ENCODE results near the gene SDHAF1. TPM values are rescaled to one million over a fixed set of nuclear protein-coding genes. Genes with fewer than 3 reads are reported as not detected.
"Not testable (repeated sequence)": the region's sequence is repeated elsewhere in the genome, so short reads cannot be mapped to it uniquely, and the experiment has no call there.

SDHAF1 gene, protein sequence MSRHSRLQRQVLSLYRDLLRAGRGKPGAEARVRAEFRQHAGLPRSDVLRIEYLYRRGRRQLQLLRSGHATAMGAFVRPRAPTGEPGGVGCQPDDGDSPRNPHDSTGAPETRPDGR
- 10 to 100 TPM; 10.6 to 17.5 (median 11.4) TPM for polyA plus RNA-seq (ENCODE audit: insufficient read length in 4 of 4)

DNA sequence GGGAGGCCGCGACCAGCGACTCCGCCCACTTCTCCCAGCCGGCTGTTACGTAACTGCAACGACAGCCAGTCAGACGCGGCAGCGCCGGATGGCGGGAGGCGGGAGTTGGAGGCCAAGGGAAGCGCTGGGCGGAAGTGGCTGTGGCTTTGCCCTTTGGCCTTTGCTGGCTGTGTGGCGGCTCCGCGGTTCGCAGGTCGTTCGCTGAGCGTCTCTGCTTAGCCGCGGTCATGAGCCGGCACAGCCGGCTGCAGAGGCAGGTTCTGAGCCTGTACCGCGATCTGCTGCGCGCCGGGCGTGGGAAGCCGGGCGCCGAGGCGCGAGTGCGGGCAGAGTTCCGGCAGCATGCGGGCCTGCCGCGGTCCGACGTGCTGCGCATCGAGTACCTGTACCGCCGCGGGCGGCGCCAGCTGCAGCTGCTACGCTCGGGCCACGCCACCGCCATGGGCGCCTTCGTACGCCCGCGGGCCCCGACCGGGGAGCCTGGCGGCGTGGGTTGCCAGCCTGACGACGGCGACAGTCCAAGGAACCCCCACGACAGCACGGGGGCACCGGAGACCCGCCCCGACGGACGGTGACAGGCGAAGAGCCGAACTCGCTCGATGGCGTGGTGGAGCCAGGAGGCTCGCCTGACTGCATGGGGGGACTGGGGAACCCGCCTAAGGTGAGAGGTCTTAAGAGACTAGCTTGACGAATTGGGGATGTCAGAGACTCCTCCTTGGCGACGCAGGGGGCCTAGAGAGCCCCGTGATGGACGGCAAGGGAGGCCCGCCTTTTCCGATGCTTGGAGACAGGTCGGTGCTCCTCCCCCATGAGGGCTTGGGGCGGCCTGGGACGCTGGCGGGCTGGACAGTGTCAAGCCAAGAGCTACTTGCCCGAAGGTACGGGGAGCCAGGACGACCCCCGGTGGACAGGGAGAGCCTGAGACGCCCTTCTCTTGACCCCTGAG lies at the start of gene SDHAF1:
TSS of gene SDHAF1 (plus strand) at position 141 of the 946 bp plus-strand sequence. CDS start at position 228, 87 bp downstream.
- peak; percentile 77 to 88 (median 86) for DNase-seq (ENCODE audit: low read depth in 4 of 4, low spot score in 3 of 4)

DNA sequence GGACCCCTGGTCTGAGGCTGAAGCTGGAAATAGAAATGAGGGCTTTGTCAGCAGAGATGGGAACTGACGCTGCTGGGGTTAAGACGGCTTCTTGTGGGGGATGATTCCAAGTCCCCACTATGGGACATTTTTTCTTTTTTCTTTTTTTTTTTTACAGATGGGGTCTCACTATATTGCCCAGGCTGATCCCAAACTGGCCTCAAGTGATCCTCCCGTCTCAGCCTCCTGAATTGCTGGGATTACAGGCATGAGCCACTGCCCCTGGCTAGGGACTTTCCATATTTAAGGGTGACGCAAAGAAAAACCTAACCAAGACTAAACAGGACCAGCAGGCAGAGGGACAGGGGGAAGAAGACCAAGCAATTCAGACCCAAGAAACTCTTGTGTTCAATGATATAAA lies 48.8 kb upstream of the SDHAF1 start:
- DNase-seq (ENCODE audit: low read depth in 4 of 4, low spot score in 3 of 4), result no peak

DNA sequence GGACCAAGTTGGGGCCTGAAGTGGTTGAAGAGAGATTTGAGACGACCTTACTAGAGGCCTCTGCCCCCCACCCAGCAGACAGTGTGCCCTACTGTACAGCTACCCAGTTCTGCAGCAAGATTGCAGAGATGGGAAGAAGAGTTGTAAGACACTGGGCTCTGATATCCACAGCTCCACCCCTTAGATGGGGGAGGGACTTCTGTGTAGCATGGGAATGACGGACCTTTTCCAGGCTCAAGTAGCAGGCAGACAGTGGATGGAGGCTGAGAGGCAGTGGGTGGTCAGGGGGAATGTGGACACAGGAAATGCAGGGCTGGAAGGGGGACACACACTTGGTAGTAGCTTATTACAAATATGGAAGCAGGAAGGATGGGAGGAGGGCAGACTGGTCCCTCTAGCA lies 45.9 kb upstream of the SDHAF1 start:
- no peak for DNase-seq (ENCODE audit: low read depth in 4 of 4, low spot score in 3 of 4)

DNA sequence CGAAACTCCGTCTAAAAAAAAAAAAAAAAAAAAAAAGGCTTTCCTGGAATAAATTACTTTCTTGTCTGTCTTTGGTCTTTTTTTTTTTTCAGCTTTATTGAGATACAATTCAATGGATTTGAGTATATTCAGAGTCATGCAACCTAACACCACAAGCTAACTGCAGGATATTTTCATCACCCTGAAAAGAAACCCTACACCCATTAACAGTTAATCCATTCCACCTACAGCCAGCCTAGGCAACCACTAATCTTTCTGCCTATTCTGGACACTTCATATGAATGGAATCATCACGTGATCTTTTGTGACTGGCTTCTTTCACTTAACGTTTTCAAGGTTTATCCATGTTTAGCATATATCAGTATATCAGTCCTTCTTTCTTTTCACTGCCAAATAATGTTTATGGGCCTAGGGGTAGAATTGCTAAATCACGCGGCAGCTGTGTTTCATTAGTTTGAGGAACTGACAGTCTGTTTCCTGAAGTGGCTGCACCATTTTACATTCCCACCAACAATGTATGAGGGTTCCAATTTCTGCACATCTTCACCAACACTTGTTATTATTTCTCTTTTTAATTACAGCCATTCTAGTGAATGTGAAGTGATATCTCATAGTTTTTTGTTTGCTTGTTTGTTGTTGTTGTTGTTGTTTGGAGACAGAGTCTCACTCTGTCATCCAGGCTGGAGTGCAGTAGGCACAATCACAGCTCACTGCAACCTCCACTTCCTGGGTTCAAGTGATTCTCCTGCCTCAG lies 38.9 kb upstream of the SDHAF1 start:
- no peak for DNase-seq (ENCODE audit: low read depth in 4 of 4, low spot score in 3 of 4)

DNA sequence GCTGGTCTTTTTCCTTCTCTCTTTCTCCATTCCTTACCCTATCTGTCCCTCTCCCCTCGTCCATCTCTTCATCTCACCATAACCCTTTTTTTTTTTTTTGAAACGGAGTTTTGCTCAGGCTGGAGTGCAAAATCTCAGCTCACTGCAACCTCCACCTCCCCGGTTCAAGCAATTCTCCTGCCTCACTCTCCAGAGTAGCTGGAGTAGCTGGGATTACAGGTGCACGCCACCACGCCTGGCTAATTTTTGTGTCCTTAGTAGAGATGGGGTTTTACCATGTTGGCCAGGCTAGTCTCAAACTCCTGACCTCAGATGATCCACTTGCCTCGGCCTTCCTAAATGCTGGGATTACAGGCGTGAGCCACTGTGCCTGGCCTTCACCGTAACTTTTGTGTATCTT lies 37.6 kb upstream of the SDHAF1 start:
- not testable (repeated sequence) for DNase-seq (ENCODE audit: low read depth in 4 of 4, low spot score in 3 of 4)

DNA sequence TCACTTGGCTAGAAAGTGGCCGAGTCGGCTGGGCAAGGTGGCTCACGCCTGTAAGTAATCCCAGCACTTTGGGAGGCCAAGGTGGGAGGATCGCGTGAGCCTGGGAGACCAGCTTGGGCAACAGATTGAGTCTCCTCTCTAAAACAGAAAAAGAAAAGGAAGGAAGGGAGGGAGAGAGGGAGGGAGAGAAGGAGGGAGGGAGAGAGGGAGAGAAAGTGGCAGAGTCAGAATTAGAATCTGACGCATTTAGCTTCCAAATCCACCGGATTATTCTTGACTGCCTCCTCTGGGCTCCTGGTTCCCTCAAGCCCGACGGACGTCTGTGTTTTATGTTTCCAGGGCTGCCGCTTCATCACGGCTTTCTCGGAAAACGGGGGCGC lies 36.3 kb upstream of the SDHAF1 start:
- DNase-seq (ENCODE audit: low read depth in 4 of 4, low spot score in 3 of 4), result no peak

DNA sequence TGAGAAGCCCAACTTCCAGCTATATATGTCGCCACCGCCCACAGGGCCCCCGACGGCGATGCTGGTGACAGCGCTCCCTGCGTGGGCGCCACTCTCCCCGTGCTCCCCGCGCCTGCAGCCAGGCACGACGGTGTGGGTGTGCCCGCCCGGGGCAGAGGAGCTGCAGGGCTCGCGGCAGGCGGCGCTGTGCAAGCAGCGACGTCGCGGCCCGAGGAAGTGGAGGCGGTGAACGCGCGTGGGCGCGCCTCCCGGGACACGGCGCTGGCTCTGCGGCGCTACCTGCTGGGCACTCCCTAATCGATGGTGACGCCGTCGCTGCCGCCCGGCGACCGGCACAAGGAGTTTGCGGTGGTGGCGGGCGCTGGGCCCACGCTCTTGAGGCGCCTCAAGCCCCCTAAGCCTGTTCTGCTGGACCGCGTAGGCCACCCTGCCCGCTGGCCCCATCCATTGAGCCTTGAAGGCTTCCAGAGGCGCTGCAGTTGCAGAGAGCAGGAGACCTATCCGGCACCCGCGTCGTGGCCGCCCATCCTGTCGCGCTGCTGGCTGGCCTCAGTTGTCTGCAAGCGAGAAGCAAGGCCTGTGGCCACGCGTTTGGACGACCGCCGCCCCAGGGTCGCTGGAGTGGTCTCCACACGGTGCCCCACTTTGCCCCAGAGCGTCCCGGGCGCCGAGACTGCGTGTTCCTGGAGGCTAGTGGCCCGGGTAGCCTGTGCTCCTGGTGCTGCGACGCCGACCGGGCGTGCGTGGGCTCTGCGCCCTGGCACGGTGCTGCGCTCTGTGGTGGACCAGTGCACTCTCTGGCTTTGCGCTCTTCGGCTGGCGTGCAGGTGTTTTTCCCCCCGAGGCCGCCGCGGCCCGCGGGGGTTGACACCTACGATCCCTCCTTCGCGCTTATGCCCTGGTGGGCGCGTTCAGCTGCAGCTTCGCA lies 35.7 kb upstream of the SDHAF1 start:
- no peak for DNase-seq (ENCODE audit: low read depth in 4 of 4, low spot score in 3 of 4)

DNA sequence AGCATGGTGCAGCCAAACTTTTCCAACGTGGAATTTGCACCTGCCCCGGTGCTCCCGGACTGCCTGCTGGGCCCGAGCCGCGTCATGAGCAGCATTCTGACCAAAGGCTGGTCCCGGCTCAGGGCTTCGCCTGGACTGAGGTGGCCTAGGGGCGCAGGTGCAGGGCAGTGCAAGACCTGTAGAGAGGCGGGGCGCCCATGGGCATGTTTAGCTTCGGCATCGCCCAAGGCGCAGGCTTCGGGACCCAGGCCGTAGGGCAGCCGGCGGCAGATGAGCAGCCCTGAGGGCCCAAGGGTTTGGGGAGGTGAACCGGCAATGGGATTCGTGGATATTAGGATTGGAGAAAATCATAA lies 35.0 kb upstream of the SDHAF1 start:
- DNase-seq (ENCODE audit: low read depth in 4 of 4, low spot score in 3 of 4), result no peak

DNA sequence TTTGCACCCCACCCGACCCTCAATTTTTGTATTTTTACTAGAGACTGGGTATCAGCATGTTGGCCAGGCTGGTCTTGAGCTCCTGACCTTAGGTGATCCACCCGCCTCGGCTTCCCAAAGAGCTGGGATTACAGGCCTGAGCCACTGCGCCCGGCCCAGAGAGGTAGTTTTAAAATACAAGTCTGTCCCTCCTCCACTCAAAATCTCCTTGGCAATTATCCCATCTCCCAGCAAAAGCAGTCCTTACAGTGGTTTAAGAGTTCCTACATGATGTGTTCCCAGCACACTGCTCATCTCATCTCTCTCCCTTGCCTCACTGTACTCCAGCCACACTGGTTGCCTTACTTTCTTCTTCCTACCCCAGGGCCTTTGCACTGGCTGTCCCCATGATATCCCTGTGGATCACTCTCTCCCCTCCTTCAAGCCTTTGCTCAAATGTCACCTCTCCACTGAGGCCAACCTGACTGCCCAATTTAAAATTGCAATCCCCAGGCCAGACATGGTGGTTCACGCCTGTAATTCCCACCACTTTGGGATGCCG lies 34.5 kb upstream of the SDHAF1 start:
- DNase-seq (ENCODE audit: low read depth in 4 of 4, low spot score in 3 of 4), result no peak

DNA sequence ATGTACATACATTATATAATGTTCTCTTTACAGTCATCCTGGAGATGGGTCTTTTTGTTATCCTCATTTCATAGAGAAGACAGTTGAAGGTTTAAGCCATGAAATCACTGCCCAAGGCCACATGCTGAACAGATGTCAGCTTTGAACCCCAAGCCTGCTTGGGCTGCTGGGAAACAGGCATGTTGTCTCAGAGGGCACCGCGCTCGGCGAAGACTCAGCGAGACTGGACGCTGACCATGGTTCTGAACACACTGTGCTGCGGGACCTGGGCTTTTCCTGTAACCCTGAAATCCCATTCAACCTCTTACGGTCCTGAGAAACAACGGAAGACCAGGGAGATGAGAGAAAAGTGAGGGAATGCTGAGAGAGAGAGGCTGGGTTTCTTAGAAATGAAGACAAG lies 31.5 kb upstream of the SDHAF1 start:
- DNase-seq (ENCODE audit: low read depth in 4 of 4, low spot score in 3 of 4), result peak; percentile 29 to 65 (median 54)

DNA sequence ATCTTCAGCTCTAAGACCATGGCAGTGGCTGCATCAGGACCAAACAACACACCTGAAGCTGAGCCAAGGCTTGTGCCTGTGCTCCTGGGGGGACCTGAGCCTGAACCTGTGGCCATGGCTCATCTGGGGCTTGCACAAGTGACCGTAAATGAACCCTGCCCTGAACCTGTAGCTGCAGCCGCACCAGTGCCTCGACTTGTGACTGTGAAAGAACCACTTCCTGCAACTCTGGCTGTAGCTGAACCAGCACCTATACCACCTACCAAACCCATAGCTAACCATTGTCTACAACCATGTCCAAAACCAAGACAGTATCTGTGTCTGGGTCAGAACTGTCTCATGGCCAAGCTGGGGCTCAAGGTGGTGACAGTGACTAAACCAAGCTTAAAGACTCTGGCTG lies 28.2 kb upstream of the SDHAF1 start:
- no peak for DNase-seq (ENCODE audit: low read depth in 4 of 4, low spot score in 3 of 4)

DNA sequence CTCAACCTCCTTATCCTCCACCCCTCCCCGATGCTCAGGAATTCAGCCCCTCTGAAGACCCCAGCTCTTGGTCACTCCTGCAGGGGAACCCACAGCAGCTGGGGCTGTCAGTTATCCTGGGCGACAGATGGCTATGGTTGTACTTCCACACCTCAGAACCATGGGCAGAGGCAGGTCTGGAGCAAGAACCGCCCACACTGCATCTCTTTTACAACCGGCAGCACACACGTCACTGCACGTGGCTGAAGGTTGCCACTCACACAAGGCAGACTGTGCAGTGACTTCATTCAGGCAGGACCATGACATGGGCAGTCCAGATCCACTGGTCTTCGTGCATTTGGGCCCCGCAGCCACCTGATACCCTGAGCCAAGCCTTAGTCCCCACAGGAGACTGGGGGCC lies 21.5 kb upstream of the SDHAF1 start:
- no peak for DNase-seq (ENCODE audit: low read depth in 4 of 4, low spot score in 3 of 4)

DNA sequence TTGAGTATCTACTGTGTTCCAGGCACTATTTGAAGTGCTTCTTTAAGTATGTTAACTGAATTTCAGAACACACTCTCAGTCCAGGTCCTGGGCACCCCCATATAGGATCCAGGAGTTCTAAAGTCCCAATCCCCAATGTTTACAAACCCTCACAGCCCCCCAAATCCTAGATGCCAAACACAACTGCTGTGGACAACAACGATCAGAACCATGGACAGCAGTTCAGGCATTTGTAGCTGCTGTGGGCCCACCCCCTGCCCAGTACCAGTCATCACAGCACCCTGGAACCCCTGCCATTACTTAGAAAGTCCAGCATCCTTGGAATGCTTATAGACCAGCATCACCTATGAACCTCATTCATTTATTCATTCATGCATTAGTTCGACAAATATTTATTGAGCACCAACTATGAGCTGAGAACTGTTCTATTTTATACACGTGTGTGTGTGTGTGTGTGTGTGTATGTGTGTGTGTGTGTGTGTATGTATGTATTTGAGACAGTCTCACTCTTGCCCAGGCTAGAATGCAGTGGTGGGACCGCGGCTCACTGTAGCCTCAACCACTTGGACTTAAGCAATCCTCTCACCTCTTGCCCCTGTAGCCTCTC lies 19.3 kb upstream of the SDHAF1 start:
- no peak for DNase-seq (ENCODE audit: low read depth in 4 of 4, low spot score in 3 of 4)

DNA sequence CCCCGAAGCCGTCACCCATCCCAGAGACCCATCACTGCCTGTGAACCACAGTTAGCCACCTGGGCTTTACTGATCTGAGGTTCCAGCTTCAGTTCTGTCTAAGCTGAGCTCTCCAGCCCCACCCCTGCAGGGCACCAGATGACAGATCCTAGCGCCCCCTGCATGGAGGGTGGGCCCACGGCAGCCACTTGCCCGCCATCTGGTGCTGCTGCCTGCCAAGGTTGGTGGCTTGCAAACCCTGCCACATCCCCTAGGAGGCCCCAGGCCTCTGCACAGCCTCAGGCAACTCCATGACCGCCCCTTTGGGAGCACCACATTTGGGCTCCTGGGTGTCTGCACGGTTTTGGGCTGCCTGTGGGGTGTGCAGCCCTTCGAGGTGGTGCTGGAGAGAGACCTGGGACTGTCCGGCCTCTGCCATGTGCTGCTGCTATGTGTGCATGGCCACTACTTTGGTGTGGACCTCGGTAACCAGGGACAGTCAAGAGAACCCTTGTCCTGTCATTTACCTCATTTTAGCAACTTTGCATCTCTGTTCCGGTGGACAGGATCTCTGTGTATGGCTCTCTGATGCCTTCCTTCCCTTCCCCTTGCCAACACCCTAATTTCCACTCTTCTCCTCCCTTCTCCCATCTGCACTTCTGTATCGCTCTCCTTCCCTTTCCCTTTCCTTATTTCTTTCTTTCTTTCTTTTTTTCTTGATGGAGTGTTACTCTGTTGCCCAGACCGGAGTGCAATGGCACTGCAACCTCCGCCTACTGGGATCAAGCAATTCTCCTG lies 17.4 kb upstream of the SDHAF1 start:
- DNase-seq (ENCODE audit: low read depth in 4 of 4, low spot score in 3 of 4), result no peak

DNA sequence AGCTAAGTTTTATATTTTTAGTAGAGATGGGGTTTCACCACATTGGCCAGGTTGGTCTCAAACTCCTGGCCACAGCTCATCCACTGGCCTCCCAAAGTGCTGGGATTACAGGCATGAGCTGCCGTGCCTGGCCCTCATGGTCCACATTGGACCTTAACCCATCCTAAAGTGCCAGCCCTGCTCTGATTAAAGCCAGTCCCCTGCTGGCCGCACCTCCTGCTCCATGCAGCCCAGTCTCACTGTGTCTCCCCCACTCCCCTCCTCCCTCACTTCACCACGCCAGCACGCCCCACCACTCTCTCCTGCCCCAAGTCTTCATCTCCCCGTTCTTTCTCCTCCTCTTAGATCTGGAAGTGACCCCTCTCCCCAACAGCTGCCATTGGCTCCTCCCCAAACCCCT lies 16.7 kb upstream of the SDHAF1 start:
- no peak for DNase-seq (ENCODE audit: low read depth in 4 of 4, low spot score in 3 of 4)

DNA sequence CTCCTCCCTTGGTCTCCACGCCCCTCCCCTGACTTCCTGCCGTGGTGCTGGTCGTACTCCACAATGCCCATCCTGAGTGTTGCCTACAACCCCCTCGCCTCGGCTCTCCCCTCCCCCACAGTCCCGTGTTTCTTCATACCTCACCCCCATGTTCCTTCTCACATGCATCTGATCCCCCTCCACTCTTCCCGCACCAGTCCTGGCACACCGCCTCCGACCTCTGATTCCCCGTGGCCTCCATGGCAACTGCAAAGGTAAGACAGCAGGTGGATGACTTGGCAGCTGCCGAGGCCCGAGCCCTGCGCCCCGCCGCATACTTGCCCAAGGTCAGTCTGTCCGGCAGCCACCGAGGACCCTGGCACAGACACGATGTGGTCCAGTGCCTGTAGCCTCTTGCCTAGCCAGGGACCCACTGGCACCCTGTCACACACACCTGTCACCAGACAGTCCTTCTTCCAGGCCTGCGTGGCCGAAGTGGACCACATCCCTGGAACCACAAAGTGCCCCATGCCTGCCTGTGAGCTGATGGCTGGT lies 16.1 kb upstream of the SDHAF1 start:
- no peak for DNase-seq (ENCODE audit: low read depth in 4 of 4, low spot score in 3 of 4)

DNA sequence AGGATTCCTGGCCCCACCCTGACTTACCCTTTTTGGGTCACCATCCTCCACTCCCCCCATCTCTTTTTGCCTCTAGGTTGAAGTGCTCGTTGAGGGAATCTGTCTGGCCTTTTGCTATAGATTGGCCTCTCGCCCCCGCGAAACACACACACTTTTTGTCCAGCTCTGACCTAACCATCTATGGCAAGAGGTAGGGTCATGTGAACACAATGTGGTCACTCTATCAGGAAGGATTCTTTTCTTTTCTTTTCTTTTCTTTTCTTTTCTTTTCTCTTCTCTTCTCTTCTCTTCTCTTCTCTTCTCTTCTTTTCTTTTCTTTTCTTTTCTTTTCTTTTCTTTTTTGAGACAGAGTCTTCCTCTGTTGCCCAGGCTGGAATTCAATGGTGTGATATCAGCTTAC lies 14.0 kb upstream of the SDHAF1 start:
- not testable (repeated sequence) for DNase-seq (ENCODE audit: low read depth in 4 of 4, low spot score in 3 of 4)

DNA sequence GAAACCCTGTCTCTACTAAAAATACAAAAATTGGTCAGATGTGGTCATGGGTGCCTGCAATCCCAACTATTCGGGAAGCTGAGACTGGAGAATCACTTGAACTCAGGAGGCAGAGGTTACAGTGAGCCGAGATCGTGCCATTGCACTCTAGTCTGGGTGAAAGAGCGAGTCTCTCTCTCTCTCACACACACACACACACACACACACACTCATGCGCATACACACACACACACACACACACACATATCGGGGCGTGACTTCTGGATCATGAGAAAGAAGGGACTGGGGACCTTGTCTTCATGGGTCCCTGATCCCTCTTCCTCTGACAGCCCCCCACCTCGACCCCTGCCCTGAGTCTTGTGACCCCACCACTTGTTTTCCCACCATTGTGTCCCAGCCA lies 11.8 kb upstream of the SDHAF1 start:
- DNase-seq (ENCODE audit: low read depth in 4 of 4, low spot score in 3 of 4), result no peak

DNA sequence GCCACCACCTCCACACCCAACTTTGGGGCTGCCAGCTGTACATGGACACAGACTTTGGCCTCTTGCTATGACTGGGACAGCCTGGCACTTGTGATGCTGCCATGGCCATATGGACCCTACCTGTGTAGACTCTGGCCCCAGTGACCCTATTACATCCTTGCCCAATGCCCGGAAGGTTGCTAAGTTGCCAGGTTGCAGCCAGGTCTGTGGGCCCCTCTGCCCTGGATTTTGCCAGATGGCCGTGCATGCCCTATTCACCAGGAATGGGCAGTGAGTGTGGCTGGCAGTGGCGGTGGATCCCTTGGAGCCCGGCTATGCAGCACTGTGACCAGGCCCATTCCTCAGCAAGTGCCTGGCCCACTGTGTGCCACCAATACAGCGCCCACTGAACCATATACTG lies 8.9 kb upstream of the SDHAF1 start:
- no peak for DNase-seq (ENCODE audit: low read depth in 4 of 4, low spot score in 3 of 4)
